IMR-90 (cell line): ENCODE measurements around the gene ZNF555.

ENCODE experiments used
- CEBPB ChIP-seq: IDR thresholded peaks from 2 replicates; pipeline ENCODE4 v1.6.1; 2012; ENCODE audit warnings: low read depth, low read length, improper control_type of control experiment
- CHD1 ChIP-seq: IDR thresholded peaks from 2 replicates; pipeline ENCODE4 v1.6.1; 2012; ENCODE audit warnings: low read depth, low read length, improper control_type of control experiment
- ELK1 ChIP-seq: fragments of 150-350 bp; IDR thresholded peaks from 2 replicates; pipeline ENCODE4 v1.6.1; 2016; ENCODE audit warnings: low read depth, mild to moderate bottlenecking, low read length, moderate library complexity, borderline replicate concordance
- FOS ChIP-seq: fragments of 150-350 bp; IDR thresholded peaks from 2 replicates; pipeline ENCODE4 v1.6.1; 2016; ENCODE audit warnings: low read depth, low read length
- MAFK ChIP-seq: IDR thresholded peaks from 2 replicates; pipeline ENCODE4 v1.6.1; 2012; ENCODE audit warnings: low read depth, low read length, improper control_type of control experiment
- MAZ ChIP-seq: IDR thresholded peaks from 2 replicates; pipeline ENCODE4 v1.6.1; 2012; ENCODE audit warnings: low read depth, mild to moderate bottlenecking, low read length, improper control_type of control experiment, moderate library complexity, borderline replicate concordance
- MXI1 ChIP-seq: IDR thresholded peaks from 2 replicates; pipeline ENCODE4 v1.6.1; 2012; ENCODE audit warnings: low read depth, mild to moderate bottlenecking, low read length, moderate library complexity, borderline replicate concordance
- NFE2L2 ChIP-seq: fragments of 150-350 bp; IDR thresholded peaks from 2 replicates; pipeline ENCODE4 v1.6.1; 2016; ENCODE audit warnings: low read depth, mild to moderate bottlenecking, low read length
- POLR2A ChIP-seq: IDR thresholded peaks from 2 replicates; pipeline ENCODE4 v1.6.1; 2012; ENCODE audit warnings: mild to moderate bottlenecking, low read depth, low read length
- RAD21 ChIP-seq: IDR thresholded peaks from 2 replicates; pipeline ENCODE4 v1.6.1; 2012; ENCODE audit warnings: low read length, improper control_type of control experiment
- RFX5 ChIP-seq: IDR thresholded peaks from 2 replicates; pipeline ENCODE4 v1.8.0; 2012; ENCODE audit warnings: low read depth, mild to moderate bottlenecking, low read length, moderate library complexity
- SMC3 ChIP-seq: fragments of 150-350 bp; IDR thresholded peaks from 2 replicates; pipeline ENCODE4 v1.6.1; 2016; ENCODE audit warnings: low read depth, mild to moderate bottlenecking, antibody characterized with exemption, low read length, moderate library complexity
- USF2 ChIP-seq: fragments of 150-350 bp; IDR thresholded peaks from 2 replicates; pipeline ENCODE4 v1.6.1; 2017; ENCODE audit warnings: mild to moderate bottlenecking, antibody characterized with exemption, low read length, low read depth
- TF ChIP-seq, protein P1 (sequence below): conservative IDR thresholded peaks from 2 replicates; pipeline ENCODE4 v1.5.1; 2012; ENCODE audit warnings: mild to moderate bottlenecking, low read depth, low read length, improper control_type of control experiment

GRCh38 chr19:2847507-2847906 is 6.2 kb downstream of the ZNF555 start:
- TF ChIP-seq MAZ (no peak), POLR2A (no peak), SMC3 (no peak), CHD1 (no peak), FOS (no peak), NFE2L2 (no peak), RAD21 (no peak), USF2 (no peak), RFX5 (no peak), CEBPB (no peak), ELK1 (no peak), MXI1 (no peak), MAFK (no peak)
- TF ChIP-seq, protein P1, sequence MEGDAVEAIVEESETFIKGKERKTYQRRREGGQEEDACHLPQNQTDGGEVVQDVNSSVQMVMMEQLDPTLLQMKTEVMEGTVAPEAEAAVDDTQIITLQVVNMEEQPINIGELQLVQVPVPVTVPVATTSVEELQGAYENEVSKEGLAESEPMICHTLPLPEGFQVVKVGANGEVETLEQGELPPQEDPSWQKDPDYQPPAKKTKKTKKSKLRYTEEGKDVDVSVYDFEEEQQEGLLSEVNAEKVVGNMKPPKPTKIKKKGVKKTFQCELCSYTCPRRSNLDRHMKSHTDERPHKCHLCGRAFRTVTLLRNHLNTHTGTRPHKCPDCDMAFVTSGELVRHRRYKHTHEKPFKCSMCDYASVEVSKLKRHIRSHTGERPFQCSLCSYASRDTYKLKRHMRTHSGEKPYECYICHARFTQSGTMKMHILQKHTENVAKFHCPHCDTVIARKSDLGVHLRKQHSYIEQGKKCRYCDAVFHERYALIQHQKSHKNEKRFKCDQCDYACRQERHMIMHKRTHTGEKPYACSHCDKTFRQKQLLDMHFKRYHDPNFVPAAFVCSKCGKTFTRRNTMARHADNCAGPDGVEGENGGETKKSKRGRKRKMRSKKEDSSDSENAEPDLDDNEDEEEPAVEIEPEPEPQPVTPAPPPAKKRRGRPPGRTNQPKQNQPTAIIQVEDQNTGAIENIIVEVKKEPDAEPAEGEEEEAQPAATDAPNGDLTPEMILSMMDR: no peak
